Endothelial cell of umbilical vein (primary cell): ENCODE measurements around the gene PKNOX2. TPM values are rescaled to one million over a fixed set of nuclear protein-coding genes. Genes with fewer than 3 reads are reported as not detected.

Experiments used
- BruUV-seq: library from RNA; stranded (reverse); fragments of 400-500 nt; replicated peaks from 2 replicates; lab custom pipeline; 2021; lab: Mats Ljungman, UMichigan
- CTCF ChIA-PET: fragments of 300-600, 350-600 bp; sonication (Branson Sonifier 250); formaldehyde crosslinking; loops from one replicate; lab custom pipeline; 2021; ENCODE audit warnings: antibody characterized with exemption, inconsistent platforms; lab: Charles Lee
- POLR2A ChIA-PET: fragments of 300-600, 350-600 bp; sonication (Branson Sonifier 250); formaldehyde crosslinking; loops from one replicate; lab custom pipeline; 2021; ENCODE audit warnings: antibody characterized with exemption, inconsistent platforms; lab: Charles Lee
- DNase-seq: peaks from one replicate; pipeline ENCODE4 v3.0.0-alpha.2; 2011; ENCODE audit warnings: low read depth, low spot score
- FAIRE-seq: peaks from 2 replicates; lab custom pipeline; 2011; peaks lifted over from hg19 to GRCh38; lab: Jason Lieb, UNC
- H2AFZ ChIP-seq: 2 replicates; pipeline ENCODE4 v1.6.0; 2012; ENCODE audit warnings: low read depth, low read length, control low read depth, inconsistent platforms
- H3K27ac ChIP-seq: 2 replicates; pipeline ENCODE4 v1.5.1; 2011; ENCODE audit warnings: low read depth, mild to moderate bottlenecking, control low read depth, low read length, moderate library complexity; ENCODE audit not compliant: insufficient read depth
- H3K27me3 ChIP-seq, 2 experiments: 2 replicates each; pipeline versions ENCODE4 v1.6.0 to v1.6.1; 2011; ENCODE audit warnings: low read length in 2 of 2, mixed read lengths in 1 of 2; ENCODE audit not compliant: control insufficient read depth in 2 of 2, insufficient read depth in 2 of 2
- H3K36me3 ChIP-seq, 2 experiments: 2 replicates in 1 of 2; 3 replicates in 1 of 2; pipeline ENCODE4 v1.5.1; 2011; ENCODE audit warnings: low read length in 2 of 2, mild to moderate bottlenecking in 1 of 2, moderate library complexity in 1 of 2; ENCODE audit not compliant: control insufficient read depth in 2 of 2, insufficient read depth in 2 of 2; ENCODE audit errors: extremely low read depth in 1 of 2
- H3K4me1 ChIP-seq: 3 replicates; pipeline ENCODE4 v1.5.1; 2011; ENCODE audit warnings: mild to moderate bottlenecking, low read length; ENCODE audit not compliant: control insufficient read depth, insufficient read depth; ENCODE audit errors: extremely low read depth
- H3K4me2 ChIP-seq: 2 replicates; pipeline ENCODE4 v1.6.1; 2011; ENCODE audit warnings: low read length, control low read depth, mixed read lengths; ENCODE audit not compliant: insufficient read depth
- H3K4me3 ChIP-seq, 3 experiments: fragments of 200-600 bp in 1 of 3; sonication (generic), shearing (Covaris generic) in 1 of 3; replicated peaks in 1 of 3; 2 replicates each; pipeline ENCODE4 v1.5.1; 2011 to 2016; ENCODE audit warnings: control low read depth in 3 of 3, low read length in 3 of 3, mild to moderate bottlenecking in 2 of 3, inconsistent platforms in 1 of 3, low read depth in 1 of 3, moderate library complexity in 1 of 3; ENCODE audit not compliant: insufficient read depth in 1 of 3
- H3K79me2 ChIP-seq: 2 replicates; pipeline ENCODE4 v1.6.0; 2012; ENCODE audit warnings: low read length, inconsistent platforms; ENCODE audit not compliant: control insufficient read depth, insufficient read depth
- H3K9ac ChIP-seq: replicated peaks from 2 replicates; pipeline ENCODE3; 2011; ENCODE audit warnings: low read length, control low read depth; ENCODE audit not compliant: insufficient read depth; ENCODE audit errors: extremely low read depth
- H3K9me1 ChIP-seq: replicated peaks from 3 replicates; pipeline ENCODE4 v1.6.0; 2011; ENCODE audit warnings: mild to moderate bottlenecking, low read length; ENCODE audit not compliant: control insufficient read depth, insufficient read depth; ENCODE audit errors: extremely low read depth
- H3K9me3 ChIP-seq: replicated peaks from 2 replicates; pipeline ENCODE4 v1.5.1; 2012; ENCODE audit warnings: low read length, inconsistent platforms; ENCODE audit not compliant: control insufficient read depth, insufficient read depth
- H4K20me1 ChIP-seq: replicated peaks from 2 replicates; pipeline ENCODE3; 2011; ENCODE audit warnings: mild to moderate bottlenecking, low read length; ENCODE audit not compliant: control insufficient read depth, insufficient read depth; ENCODE audit errors: extremely low read depth
- CTCF ChIP-seq, 2 donors: IDR thresholded peaks; 1 replicate in 1 of 2; 2 replicates in 1 of 2; pipeline ENCODE4 v1.5.1; 2011; ENCODE audit warnings: low read length in 2 of 2, mild to moderate bottlenecking in 2 of 2, moderate library complexity in 2 of 2, control low read depth in 1 of 2, inconsistent platforms in 1 of 2, low read depth in 1 of 2; ENCODE audit not compliant: insufficient read depth in 1 of 2; ENCODE audit errors: extremely low read depth in 1 of 2
- EZH2 ChIP-seq: IDR thresholded peaks from 2 replicates; pipeline ENCODE4 v1.6.1; 2012; ENCODE audit warnings: borderline replicate concordance, low read depth, mild to moderate bottlenecking, moderate library complexity, low read length, inconsistent platforms; ENCODE audit not compliant: severe bottlenecking
- FOS ChIP-seq: IDR thresholded peaks from 2 replicates; pipeline ENCODE4 v1.6.1; 2011; ENCODE audit warnings: mild to moderate bottlenecking, low read length, moderate library complexity, borderline replicate concordance; ENCODE audit not compliant: insufficient read depth
- GATA2 ChIP-seq: IDR thresholded peaks from 2 replicates; pipeline ENCODE4 v1.7.0; 2011; ENCODE audit warnings: low read depth, mild to moderate bottlenecking, moderate library complexity, mixed read lengths, low read length; ENCODE audit not compliant: insufficient read length, insufficient read depth
- JUN ChIP-seq: IDR thresholded peaks from 2 replicates; pipeline ENCODE4 v1.6.1; 2011; ENCODE audit warnings: borderline replicate concordance, low read depth; ENCODE audit not compliant: insufficient read length, insufficient read depth
- MAX ChIP-seq: IDR thresholded peaks from 2 replicates; pipeline ENCODE4 v1.6.1; 2011; ENCODE audit not compliant: insufficient read depth, insufficient read length
- MYC ChIP-seq: IDR thresholded peaks from one replicate; pipeline ENCODE4 v1.6.1; 2011; ENCODE audit warnings: mild to moderate bottlenecking, low read depth, low read length
- POLR2A ChIP-seq: IDR thresholded peaks from 2 replicates; pipeline ENCODE4 v1.6.1; 2012; ENCODE audit warnings: low read depth, mild to moderate bottlenecking, control low read depth, low read length
- POLR2AphosphoS5 ChIP-seq: IDR thresholded peaks from 2 replicates; pipeline ENCODE4 v1.6.1; 2012; ENCODE audit warnings: low read depth, mild to moderate bottlenecking, control low read depth, low read length, moderate library complexity; ENCODE audit not compliant: insufficient read depth
- dilution Hi-C: fragments of 300-500 bp; cut with MboI; formaldehyde crosslinking; loops from one replicate; pipeline ENCODE4 v1.15.0; 2019; ENCODE audit warnings: low sequenced_read_pairs; ENCODE audit not compliant: extremely low pct_ligation_motif_present
- intact Hi-C: fragments of 100-400 bp; cut with micrococcal nuclease; formaldehyde crosslinking; loops from one replicate; pipeline ENCODE4 v1.10.0; 2022
- polyA plus RNA-seq, 4 experiments: library from polyadenylated mRNA; depleted of rRNA in 3 of 4; stranded (reverse) in 3 of 4; unstranded in 1 of 4; fragments of >200 nt; gene quantifications; 2 replicates each; pipeline versions ENCODE4 v1.2.1 to v1.2.3, GENCODE V29; 2011 to 2012; ENCODE audit warnings: missing spikeins in 1 of 4
- total RNA-seq: library from RNA; stranded (reverse); gene quantifications from 2 replicates; pipeline ENCODE4 v1.2.3, GENCODE V29; 2021

Gene PKNOX2
- total and polyA plus RNA-seq, 2 donors (not counting 3 experiments of a cell fraction or from before 2014, with no cell fraction given) = 0.11 to 0.91 TPM

- no peak for DNase-seq
- Histone ChIP-seq H3K79me2 (no peaks in the 10 kb centered on the region), H3K27me3 (peaks cover 4 to 11% of the 10 kb centered on the region in 2 experiments), H3K9ac (no peak overlapping the region), H3K9me3 (no peaks in the 10 kb centered on the region), H4K20me1 (no peaks in the 10 kb centered on the region), H3K36me3 (no peaks in the 10 kb centered on the region), H3K4me3 (no peak overlapping the region), H3K4me1 (no peaks in the 10 kb centered on the region), H3K9me1 (no peaks in the 10 kb centered on the region), H3K4me2 (no peak overlapping the region), H2AFZ (no peak overlapping the region), H3K27ac (no peak overlapping the region)
- dilution Hi-C loops = no loop called here
- ChIA-PET POLR2A (no interaction called here), CTCF (interaction anchor here (1.6 to 2.8 kb wide), 2 partner anchors 23 to 65 kb away, joined by 4 to 9 read pairs; no protein-coding TSS in a partner anchor)
- FAIRE-seq = no peak
- TF ChIP-seq POLR2AphosphoS5 (no peak), CTCF (IDR thresholded peaks at IDR 0.05; ENCODE audit: extremely low read depth in 1 of 2, insufficient read depth in 1 of 2, low read depth in 1 of 2, low read length in 2 of 2) (no peak), JUN (no peak), EZH2 (no peak), POLR2A (no peak), GATA2 (no peak), MYC (no peak), MAX (no peak), FOS (no peak)
- intact Hi-C loops = no loop called here
- no TSS peak for BruUV-seq
Measured at GRCh38 chr11:125279676-125280418, 115.3 kb downstream of the PKNOX2 start.
